ENCODE results near the gene RAD21L1.
A peak's percentile ranks its signal among the peaks of the same experiment; 100 is the strongest.
"Not testable (repeated sequence)": the region's sequence is repeated elsewhere in the genome, so short reads cannot be mapped to it uniquely, and the experiment has no call there.

The RAD21L1 gene

GRCh38 chr20:1242099-1242498, 16.3 kb downstream of the RAD21L1 start:
- no peak for TF ChIP-seq CTCF (IDR thresholded peaks at IDR 0.05; ENCODE audit: low read depth, low read length, missing control alignments)
- in situ Hi-C loops (cut with HindIII; ENCODE audit: low sequenced_read_pairs) = no loop called here
- no peak for DNase-seq (ENCODE audit: low read depth)
- no peak overlapping the region for H3K4me3 ChIP-seq (ENCODE audit: low read depth, low read length)

DNA sequence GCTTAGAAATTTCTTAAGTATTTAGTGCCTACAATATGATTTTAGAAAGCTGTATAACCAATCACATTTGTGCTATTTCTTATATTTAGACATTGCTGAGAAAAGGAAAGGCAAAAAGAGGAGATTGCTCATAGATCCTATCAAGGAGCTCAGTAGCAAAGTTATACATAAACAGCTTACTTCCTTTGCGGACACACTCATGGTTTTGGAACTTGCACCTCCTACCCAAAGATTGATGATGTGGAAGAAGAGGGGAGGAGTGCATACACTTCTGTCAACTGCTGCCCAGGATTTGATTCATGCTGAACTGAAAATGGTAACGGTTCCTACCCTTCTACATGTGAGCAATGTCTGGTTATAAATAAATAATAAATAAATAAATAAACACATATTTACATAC, 16.7 kb downstream of the RAD21L1 start:
- TF ChIP-seq CTCF (IDR thresholded peaks at IDR 0.05; ENCODE audit: low read depth, low read length, missing control alignments) = no peak

DNA sequence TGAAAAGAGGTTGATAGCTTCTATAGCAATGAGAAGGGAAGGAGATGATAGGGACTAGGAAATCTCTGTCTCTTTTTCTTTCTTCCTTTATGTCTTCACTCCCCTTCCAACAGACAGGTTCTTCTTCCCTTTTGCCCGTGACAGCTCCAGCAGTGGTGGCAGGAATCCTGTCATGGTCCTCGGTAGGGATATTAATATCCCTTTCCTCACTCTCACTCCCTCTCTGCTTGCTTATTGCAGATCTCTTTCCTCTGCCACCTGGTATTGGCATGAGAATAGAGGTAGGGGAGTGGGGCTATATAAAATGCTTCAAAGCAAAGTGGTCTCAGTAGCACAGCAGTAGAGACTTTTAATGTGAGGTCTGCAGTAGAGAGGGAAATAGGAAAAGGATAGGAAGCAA, 19.7 kb downstream of the RAD21L1 start:
- in situ Hi-C loops (cut with HindIII; ENCODE audit: low sequenced_read_pairs) = no loop called here
- H3K4me3 ChIP-seq (ENCODE audit: low read depth, low read length) = no peak overlapping the region
- no peak for DNase-seq (ENCODE audit: low read depth)
- no peak for TF ChIP-seq CTCF (IDR thresholded peaks at IDR 0.05; ENCODE audit: low read depth, low read length, missing control alignments)

More for the DNA sequence above, 16.7 kb downstream of the RAD21L1 start:
- in situ Hi-C loops (cut with HindIII; ENCODE audit: low sequenced_read_pairs) = no loop called here
- no peak overlapping the region for H3K4me3 ChIP-seq (ENCODE audit: low read depth, low read length)
- DNase-seq (ENCODE audit: low read depth) = peak; percentile 22

DNA sequence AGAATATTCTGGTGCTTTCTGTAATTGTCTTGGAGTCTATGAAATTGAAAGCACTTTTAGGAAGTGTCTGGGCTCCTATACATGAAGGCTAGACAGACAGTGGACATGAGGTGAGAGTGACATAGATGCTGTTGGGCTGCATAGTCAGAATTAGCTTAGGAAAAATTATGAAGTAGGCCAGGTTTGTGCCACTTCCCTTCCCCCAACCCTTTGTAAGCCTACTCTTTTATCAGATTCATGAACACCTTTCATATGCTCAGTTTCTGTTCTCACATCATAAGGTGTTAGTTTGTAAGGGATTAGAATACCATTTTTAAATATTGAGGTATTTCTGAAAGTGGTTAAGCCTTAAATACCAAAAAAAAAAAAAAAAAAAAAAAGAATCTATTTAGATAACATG, 21.8 kb downstream of the RAD21L1 start:
- in situ Hi-C loops (cut with HindIII; ENCODE audit: low sequenced_read_pairs) = no loop called here
- TF ChIP-seq CTCF (IDR thresholded peaks at IDR 0.05; ENCODE audit: low read depth, low read length, missing control alignments) = no peak
- H3K4me3 ChIP-seq (ENCODE audit: low read depth, low read length) = no peak overlapping the region
- DNase-seq (ENCODE audit: low read depth) = no peak

DNA sequence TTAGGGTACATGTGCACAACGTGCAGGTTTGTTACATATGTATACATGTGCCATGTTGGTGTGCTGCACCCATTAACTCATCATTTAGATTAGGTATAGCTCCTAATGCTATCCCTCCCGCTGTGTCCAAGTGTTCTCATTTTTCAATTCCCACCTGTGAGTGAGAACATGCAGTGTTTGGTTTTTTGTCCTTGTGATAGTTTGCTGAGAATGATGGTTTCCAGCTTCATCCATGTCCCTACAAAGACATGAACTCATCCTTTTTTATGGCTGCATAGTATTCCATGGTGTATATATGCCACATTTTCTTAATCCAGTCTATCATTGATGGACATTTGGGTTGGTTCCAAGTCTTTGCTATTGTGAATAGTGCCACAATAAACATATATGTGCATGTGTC, 24.4 kb downstream of the RAD21L1 start:
- in situ Hi-C loops (cut with HindIII; ENCODE audit: low sequenced_read_pairs); H3K4me3 ChIP-seq (ENCODE audit: low read depth, low read length); DNase-seq (ENCODE audit: low read depth): not testable (repeated sequence)

DNA sequence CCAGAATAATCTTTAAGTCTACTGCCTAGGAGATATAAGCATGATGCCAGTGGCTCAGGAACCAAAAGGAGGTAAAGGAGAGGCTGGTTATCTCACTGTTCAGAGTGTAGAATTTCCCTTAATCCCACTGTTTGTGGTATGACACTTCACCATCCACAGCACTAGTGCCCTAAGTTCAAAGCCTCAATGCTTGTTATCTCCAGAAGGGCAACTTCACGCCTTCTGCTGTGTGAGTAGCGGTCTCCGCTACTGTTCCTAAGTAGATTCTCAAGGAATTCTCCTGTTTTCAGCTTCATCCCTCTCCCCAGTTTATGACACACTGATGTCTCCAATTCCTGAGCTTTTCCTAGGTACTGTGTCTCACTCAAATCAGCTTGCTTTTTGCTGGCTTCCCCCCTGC, 26.6 kb downstream of the RAD21L1 start:
- no peak for DNase-seq (ENCODE audit: low read depth)
- no peak overlapping the region for H3K4me3 ChIP-seq (ENCODE audit: low read depth, low read length)
- in situ Hi-C loops (cut with HindIII; ENCODE audit: low sequenced_read_pairs) = no loop called here
- no peak for TF ChIP-seq CTCF (IDR thresholded peaks at IDR 0.05; ENCODE audit: low read depth, low read length, missing control alignments)

DNA sequence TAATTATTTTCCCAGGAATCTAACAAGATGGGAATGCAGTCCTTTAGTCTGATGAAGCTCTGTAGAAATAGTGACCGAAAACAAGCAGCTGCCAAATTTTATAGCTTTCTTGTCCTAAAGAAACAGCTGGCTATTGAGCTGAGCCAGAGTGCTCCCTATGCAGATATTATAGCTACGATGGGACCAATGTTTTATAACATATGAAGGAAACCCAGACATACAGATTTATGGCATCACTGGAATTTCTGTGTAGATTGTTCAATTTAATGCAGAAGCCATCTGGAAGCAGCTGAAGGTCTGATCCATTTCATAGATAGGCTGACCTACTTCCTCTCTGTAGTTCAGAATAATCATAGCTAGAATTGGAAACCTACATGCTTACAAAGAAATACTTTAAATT, 28.4 kb downstream of the RAD21L1 start:
- TF ChIP-seq CTCF (IDR thresholded peaks at IDR 0.05; ENCODE audit: low read depth, low read length, missing control alignments) = no peak
- no peak overlapping the region for H3K4me3 ChIP-seq (ENCODE audit: low read depth, low read length)
- in situ Hi-C loops (cut with HindIII; ENCODE audit: low sequenced_read_pairs) = no loop called here
- DNase-seq (ENCODE audit: low read depth) = no peak
